GM21360 (cell line): ENCODE results near the gene PLXDC2.
"Not testable (repeated sequence)": the region's sequence is repeated elsewhere in the genome, so short reads cannot be mapped to it uniquely, and the experiment has no call there.

Experiments used
- ATAC-seq: cut with Tn5 transposase; IDR thresholded peaks from one replicate; pipeline ENCODE4 v1.9.1; 2021; ENCODE audit warnings: mild to moderate bottlenecking, moderate library complexity; ENCODE audit not compliant: unreplicated experiment

Gene PLXDC2

GRCh38 chr10:19816411-19817230 lies at the start of gene PLXDC2:
Gene PLXDC2, plus strand, starts transcription at chr10:19816432.
- no peak for ATAC-seq

GRCh38 chr10:19767876-19768275 lies 48.4 kb upstream of the PLXDC2 start:
- ATAC-seq = no peak

DNA sequence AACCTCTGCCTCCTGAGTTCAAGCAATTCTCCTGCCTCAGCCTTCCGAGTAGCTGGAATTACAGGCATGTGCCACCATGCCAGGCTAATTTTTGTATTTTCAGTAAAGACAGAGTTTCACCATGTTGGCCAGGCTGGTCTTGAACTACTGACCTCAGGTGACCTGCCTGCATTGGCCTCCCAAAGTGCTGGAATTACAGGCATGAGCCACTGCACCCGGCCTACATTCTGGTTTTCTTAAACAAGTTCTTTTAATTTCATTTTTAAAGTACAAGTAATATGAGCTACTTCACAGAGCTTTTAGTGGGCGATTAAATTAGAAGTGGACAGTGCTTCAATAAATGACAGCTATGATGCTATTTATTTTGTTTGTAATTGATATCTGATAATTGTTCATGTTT lies 46.4 kb upstream of the PLXDC2 start:
- not testable (repeated sequence) for ATAC-seq

GRCh38 chr10:19772972-19773371 lies 43.3 kb upstream of the PLXDC2 start:
- ATAC-seq = no peak

- no peak for ATAC-seq
Observed at GRCh38 chr10:19775296-19775695, 40.9 kb upstream of the PLXDC2 start.

- ATAC-seq = no peak
Observed at GRCh38 chr10:19777806-19778205, 38.4 kb upstream of the PLXDC2 start.

- no peak for ATAC-seq
Observed at GRCh38 chr10:19778996-19779395, 37.2 kb upstream of the PLXDC2 start.

- no peak for ATAC-seq
Observed at GRCh38 chr10:19782430-19783089, 33.7 kb upstream of the PLXDC2 start.

GRCh38 chr10:19783721-19784120 lies 32.5 kb upstream of the PLXDC2 start:
- ATAC-seq = no peak

- ATAC-seq = no peak
Observed at GRCh38 chr10:19785366-19785765, 30.9 kb upstream of the PLXDC2 start.

DNA sequence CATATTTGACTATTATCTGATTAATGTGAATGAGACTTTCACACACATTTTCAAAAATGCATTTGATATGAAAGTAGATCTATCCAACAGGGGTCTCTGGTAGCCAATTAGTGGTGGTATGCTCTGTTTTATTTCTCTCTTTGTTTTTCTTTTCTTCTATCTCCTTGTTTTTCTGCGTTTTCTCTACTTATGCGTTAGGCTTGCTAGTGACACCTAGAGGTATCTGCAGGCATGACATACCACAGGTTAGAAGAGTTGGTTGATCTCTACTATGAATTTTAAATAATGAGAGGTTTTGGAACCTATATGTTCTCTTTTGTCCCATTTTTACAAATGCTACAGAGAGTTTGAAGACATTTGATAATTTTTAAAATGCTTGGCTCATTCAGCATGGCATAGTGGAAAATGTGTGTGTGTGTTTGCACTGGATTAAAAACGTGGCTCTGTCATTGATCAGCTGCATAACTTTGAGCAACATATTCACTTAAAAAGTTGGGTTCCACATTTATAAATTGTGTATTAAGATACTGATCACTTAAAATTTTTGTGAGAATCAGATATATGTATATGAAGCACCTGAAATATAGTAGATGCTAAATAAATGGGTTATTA lies 28.1 kb upstream of the PLXDC2 start:
- peak; percentile 83 for ATAC-seq

GRCh38 chr10:19788902-19789301 lies 27.3 kb upstream of the PLXDC2 start:
- ATAC-seq = no peak

DNA sequence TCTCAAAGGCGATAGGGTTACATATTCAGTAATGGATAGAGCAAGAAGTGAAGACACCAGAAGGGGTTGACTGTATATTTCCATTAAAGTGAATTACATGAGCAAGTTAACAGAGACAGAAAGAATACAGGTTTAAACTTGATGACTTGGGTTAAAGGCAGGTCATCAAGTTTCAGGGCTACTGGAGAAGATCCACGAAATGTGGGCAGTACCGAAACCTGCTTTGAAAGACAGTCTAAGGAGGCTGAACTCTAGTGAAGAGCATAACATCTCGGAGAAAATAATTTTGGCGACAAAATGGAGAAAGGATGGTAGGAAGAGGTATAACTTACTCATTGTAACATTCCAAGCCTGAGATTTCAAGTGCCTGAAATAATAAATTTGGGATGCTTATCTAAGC lies 26.6 kb upstream of the PLXDC2 start:
- no peak for ATAC-seq

DNA sequence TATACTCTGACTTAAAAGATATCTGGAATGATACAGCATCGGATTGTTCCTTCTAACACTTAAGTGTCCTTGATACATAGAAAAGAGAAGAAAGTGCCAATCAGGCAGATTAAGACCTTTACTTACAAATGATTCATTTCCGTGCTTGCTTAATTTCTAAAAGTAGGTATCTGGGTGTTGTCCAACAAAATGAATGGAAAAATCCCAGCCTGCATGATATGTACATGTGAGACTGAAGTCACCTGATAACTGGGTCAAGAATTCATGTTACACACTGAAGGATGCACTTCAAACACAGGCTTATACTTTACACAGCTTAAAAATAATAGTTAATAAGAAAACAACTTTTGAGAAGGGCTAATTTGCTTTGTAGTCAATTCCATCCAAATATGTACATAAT lies 25.2 kb upstream of the PLXDC2 start:
- no peak for ATAC-seq

- ATAC-seq = no peak
Observed at GRCh38 chr10:19795684-19796083, 20.5 kb upstream of the PLXDC2 start.

DNA sequence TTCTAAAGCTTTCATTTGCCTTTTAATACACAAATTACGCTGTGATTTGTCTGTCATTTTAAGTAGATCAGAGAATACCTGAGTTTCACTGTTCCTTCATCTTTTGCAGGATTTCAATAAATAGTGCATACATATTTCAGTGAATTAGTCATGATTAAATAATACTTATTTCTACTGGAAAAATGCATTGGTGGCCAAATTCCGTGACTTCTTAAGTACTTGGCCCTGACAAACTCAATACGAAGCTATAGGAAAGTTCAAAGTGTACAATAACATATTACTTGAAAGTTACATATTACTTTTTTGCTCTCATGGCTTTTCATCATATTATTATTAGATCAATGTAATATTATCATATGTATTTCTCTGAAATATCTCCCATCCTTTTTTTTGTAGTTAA lies 16.1 kb upstream of the PLXDC2 start:
- ATAC-seq = no peak

DNA sequence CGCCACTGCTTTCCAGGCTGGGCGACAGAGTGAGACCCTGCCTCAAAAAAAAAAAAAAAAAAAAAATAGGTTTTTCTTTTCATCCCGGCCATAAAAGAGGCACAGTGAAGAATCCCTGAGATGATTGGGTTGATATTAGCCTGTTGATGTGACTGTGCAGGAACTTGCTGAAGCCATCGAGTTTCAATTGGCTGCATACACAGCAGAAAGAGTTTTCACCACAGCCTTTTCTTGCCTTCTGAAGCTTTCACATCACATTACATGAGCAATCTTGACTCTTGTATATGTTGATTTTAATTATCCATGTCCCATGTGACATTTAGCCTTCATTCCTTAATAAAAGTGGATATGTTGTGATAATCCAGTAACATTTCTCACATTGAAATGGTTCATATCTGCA lies 14.9 kb upstream of the PLXDC2 start:
- ATAC-seq = no peak

GRCh38 chr10:19803676-19804075 lies 12.6 kb upstream of the PLXDC2 start:
- ATAC-seq = no peak

DNA sequence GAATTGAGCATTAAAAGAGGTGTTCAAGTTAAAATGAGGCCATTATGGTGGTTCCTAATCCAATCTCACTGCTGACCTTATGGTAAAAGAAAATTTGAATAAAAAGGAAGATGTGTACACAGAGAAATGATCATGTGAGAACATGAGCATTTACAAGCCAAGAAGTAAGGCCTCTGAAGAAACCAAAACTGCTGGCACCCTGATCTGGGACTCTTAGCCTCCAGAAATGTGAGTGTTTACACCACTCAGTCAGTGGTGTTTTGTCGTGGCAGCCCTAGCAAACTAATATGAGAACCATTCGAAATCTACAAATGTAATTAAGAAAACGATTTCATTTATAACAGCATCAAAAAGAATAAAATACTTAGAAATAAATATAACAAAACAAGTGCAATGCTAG lies 6.8 kb upstream of the PLXDC2 start:
- no peak for ATAC-seq

DNA sequence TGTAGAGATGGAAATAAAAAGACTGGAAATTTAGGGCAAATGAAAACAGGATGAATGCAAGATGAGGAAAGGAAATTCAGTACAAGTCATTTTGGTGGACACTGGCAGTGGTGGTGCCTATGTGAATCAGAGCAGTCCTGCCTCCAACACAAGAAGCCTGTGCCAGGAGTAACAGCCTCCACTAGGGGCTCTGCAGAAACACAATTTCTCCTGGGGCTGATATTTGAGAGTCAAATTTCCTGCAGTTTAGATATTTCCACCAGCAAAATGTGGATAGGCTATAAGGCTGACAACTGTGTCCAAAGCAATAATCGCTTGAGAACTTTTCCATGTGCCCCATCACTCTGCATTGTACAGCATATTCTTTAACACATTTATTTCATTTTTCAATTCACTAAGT lies 4.7 kb upstream of the PLXDC2 start:
- ATAC-seq = no peak

DNA sequence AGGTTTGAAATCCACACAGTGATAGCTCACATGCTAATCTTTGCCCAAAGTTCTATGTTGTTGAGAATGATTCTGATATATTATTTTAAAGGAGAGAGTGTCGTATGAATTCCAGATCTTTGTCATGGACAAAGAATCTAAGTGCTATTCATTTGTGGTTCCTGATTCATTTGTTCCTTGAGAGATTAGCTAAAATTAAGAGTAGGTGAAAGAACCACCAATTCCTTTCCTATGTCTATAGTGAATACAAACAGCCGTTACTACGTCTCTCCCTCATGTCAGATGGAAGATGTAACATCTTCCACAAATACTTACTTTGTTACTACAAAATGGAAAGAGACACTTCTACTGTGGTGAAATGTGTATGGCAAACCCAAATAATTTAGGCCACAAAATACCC lies 3.3 kb upstream of the PLXDC2 start:
- no peak for ATAC-seq
